ENCODE results near the gene LDHAL6B.
A peak's percentile ranks its signal among the peaks of the same experiment; 100 is the strongest.

The LDHAL6B gene

DNA sequence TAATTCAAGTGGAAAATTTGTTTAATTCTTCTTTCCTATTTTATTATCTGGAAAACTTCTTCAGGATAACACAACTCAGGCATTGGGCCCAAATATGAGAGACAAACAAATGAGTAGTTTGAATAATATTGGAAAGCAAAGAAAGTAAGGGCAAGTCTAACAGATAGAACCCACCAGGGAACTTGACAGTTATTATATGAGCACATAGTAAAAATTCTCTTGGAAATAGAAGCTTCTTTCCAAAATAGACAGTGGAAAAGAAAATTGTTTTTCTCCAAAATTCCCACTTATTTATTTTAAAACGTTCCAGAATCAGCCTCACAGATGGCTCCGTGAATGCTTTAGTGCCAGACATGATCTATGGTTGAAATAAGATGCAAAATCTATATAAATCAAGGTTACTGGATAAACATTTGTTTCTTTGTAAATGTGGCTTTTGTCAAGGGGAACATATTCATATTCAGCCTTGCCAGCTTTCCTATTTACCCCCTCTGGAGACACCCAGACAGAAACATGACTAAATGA is 23.9 kb downstream of the LDHAL6B start:
- DNase-seq (ENCODE audit: low spot score), result no peak
- TF ChIP-seq, protein P1, sequence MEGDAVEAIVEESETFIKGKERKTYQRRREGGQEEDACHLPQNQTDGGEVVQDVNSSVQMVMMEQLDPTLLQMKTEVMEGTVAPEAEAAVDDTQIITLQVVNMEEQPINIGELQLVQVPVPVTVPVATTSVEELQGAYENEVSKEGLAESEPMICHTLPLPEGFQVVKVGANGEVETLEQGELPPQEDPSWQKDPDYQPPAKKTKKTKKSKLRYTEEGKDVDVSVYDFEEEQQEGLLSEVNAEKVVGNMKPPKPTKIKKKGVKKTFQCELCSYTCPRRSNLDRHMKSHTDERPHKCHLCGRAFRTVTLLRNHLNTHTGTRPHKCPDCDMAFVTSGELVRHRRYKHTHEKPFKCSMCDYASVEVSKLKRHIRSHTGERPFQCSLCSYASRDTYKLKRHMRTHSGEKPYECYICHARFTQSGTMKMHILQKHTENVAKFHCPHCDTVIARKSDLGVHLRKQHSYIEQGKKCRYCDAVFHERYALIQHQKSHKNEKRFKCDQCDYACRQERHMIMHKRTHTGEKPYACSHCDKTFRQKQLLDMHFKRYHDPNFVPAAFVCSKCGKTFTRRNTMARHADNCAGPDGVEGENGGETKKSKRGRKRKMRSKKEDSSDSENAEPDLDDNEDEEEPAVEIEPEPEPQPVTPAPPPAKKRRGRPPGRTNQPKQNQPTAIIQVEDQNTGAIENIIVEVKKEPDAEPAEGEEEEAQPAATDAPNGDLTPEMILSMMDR (IDR thresholded peaks at IDR 0.05; ENCODE audit: borderline replicate concordance, control extremely low read depth, extremely low read depth, insufficient read depth, missing control alignments), result no peak
- in situ Hi-C loops (cut with MboI; ENCODE audit: low sequenced_read_pairs, unreplicated experiment), result no loop called here

- in situ Hi-C loops (cut with MboI; ENCODE audit: low sequenced_read_pairs, unreplicated experiment), result no loop called here
- DNase-seq (ENCODE audit: low spot score), result no peak
- TF ChIP-seq, protein P1 (IDR thresholded peaks at IDR 0.05; ENCODE audit: borderline replicate concordance, control extremely low read depth, extremely low read depth, insufficient read depth, missing control alignments), result no peak
These were observed 25.8 kb downstream of the LDHAL6B start for GRCh38 chr15:59232476-59232875.

DNA sequence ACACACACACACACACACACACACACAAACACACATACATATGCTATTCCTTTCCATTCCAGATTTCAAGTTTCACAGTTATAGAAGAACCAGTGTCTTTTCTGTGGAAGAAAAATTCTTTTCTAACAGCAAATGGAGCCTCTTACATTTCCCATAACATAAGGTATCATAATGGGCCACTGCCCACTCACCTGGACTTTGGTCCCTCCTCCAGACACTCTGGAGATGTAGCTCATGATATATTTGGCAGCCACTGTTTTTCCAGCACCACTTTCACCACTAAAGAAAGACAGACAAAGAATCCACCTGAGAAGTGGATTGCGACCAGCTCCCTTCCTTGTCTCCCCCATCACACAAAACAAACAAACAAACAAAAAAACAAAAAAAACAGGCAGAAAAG is 29.8 kb downstream of the LDHAL6B start:
- TF ChIP-seq, protein P1 (IDR thresholded peaks at IDR 0.05; ENCODE audit: borderline replicate concordance, control extremely low read depth, extremely low read depth, insufficient read depth, missing control alignments), result no peak
- DNase-seq (ENCODE audit: low spot score), result no peak
- in situ Hi-C loops (cut with MboI; ENCODE audit: low sequenced_read_pairs, unreplicated experiment), result no loop called here

- TF ChIP-seq, protein P1 (IDR thresholded peaks at IDR 0.05; ENCODE audit: borderline replicate concordance, control extremely low read depth, extremely low read depth, insufficient read depth, missing control alignments), result no peak
- peak; percentile 59 for DNase-seq (ENCODE audit: low spot score)
- in situ Hi-C loops (cut with MboI; ENCODE audit: low sequenced_read_pairs, unreplicated experiment), result no loop called here
These were observed 30.6 kb downstream of the LDHAL6B start for GRCh38 chr15:59237119-59237855.

GRCh38 chr15:59237924-59238331 is 31.3 kb downstream of the LDHAL6B start:
- in situ Hi-C loops (cut with MboI; ENCODE audit: low sequenced_read_pairs, unreplicated experiment), result no loop called here
- DNase-seq (ENCODE audit: low spot score), result no peak
- TF ChIP-seq, protein P1 (IDR thresholded peaks at IDR 0.05; ENCODE audit: borderline replicate concordance, control extremely low read depth, extremely low read depth, insufficient read depth, missing control alignments), result no peak

- no peak for DNase-seq (ENCODE audit: low spot score)
- in situ Hi-C loops (cut with MboI; ENCODE audit: low sequenced_read_pairs, unreplicated experiment), result no loop called here
- TF ChIP-seq, protein P1 (IDR thresholded peaks at IDR 0.05; ENCODE audit: borderline replicate concordance, control extremely low read depth, extremely low read depth, insufficient read depth, missing control alignments), result no peak
These were observed 33.4 kb downstream of the LDHAL6B start for GRCh38 chr15:59240036-59240435.

All from GM13976 (cell line).